GM21528 (cell line): ENCODE measurements around the gene KCNJ16.
"Not testable (repeated sequence)": the region's sequence is repeated elsewhere in the genome, so short reads cannot be mapped to it uniquely, and the experiment has no call there.

Experiments
- ATAC-seq: cut with Tn5 transposase; IDR thresholded peaks from one replicate; pipeline ENCODE4 v1.9.1; 2021; ENCODE audit warnings: mild to moderate bottlenecking, moderate library complexity; ENCODE audit not compliant: unreplicated experiment, low FRiP score

KCNJ16 gene

GRCh38 chr17:70074956-70075355 lies at the start of gene KCNJ16:
TSS of gene KCNJ16 (plus strand) at chr17:70075225. CDS start at chr17:70132088, 56,863 bp downstream.
- ATAC-seq = no peak

- no peak for ATAC-seq
Observed at GRCh38 chr17:70028397-70028796, 46.6 kb upstream of the KCNJ16 start.

GRCh38 chr17:70028978-70029767 lies 45.9 kb upstream of the KCNJ16 start:
- ATAC-seq = no peak

GRCh38 chr17:70030371-70030770 lies 44.7 kb upstream of the KCNJ16 start:
- no peak for ATAC-seq

DNA sequence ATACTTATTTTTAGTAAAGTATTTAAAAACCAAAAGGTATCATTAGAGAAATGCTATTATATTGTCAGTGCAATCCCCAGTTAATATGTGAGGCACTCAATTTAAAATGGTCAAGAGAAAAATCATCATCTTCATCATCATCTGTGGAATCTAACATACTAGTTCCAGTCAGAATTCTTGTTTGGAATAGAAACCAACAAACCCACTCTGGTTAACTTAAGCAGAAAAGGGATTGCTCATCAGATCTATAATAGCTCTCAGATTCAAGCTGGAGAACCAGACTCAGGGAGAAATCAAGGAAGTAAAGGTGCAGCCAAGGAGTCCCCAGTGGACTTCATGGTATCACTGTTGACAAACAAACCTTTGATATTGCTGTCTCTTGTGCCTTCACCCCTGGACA lies 43.7 kb upstream of the KCNJ16 start:
- ATAC-seq = no peak

GRCh38 chr17:70033165-70033564 lies 41.9 kb upstream of the KCNJ16 start:
- no peak for ATAC-seq

DNA sequence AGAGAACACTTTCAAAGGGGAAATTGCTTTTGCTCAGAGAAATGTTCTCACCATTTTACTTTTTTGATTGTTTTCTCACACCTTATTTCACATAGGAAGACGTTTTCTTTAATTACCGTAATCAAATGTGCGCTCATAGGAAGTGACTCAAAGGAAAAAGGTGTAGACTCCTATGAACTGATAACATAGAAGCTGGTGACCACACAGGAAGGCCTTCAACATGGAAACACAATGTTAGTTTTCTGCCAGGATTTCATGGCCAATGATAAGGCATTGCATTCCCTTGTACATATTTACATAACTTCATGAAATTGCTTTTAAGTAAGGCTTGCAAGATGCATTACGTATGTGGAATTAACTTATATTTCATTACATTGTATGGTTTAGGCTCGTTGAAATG lies 40.9 kb upstream of the KCNJ16 start:
- no peak for ATAC-seq

DNA sequence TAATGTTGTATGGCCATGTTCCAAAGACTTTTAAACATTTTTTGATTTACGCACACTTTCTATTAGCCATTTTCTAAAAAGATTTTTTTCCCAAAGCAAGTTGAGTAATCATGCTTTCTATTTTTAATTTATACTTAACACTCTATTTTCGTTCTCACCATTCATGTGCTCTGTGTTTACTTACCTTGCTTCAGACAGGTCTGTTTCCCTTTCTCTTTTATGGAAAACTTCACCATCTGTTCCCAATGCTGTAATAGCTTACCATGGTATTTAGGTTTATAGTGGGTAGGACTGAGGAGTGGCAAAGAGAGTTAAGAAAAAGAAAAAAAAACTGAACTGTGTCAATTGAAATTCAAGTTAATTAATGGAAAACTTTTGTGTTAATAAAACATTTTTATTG lies 37.5 kb upstream of the KCNJ16 start:
- no peak for ATAC-seq

DNA sequence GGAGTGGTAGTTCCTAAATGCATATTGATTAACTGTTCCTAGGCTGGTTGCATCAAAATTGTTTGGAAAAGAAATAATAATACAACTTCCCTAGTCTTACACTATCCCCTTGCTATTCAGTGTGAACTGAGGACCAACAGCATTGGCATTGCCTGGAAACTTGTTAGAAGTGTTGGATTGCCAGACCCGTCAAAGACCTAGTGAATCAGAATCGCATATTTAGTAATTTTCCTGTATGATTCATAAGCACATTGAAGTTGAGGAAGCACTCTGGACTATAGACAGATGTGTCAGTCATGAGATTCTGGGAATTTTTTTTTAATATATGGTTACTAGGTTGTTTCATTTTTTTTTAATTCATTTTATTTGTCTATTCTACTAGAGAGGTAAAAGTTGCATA lies 34.7 kb upstream of the KCNJ16 start:
- no peak for ATAC-seq

DNA sequence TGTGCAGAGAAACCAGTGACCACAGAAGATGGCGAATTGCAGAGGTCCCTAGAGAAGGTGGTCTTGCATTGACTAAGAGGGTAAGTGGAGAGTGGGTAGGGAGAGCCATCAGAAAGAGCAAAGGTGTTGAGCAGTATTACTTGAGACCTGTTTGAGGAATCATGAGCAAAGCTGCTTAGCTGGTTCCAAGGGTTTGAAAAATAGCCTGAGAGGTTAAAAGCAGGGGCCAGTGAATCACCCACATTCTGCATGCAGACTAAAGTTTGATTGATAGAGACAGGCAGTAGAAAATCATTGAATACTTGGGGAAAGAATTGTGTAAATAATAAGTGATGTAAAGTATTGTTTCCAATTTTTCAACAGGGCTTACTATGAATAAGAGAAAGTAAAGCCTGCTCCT lies 34.0 kb upstream of the KCNJ16 start:
- ATAC-seq = no peak

DNA sequence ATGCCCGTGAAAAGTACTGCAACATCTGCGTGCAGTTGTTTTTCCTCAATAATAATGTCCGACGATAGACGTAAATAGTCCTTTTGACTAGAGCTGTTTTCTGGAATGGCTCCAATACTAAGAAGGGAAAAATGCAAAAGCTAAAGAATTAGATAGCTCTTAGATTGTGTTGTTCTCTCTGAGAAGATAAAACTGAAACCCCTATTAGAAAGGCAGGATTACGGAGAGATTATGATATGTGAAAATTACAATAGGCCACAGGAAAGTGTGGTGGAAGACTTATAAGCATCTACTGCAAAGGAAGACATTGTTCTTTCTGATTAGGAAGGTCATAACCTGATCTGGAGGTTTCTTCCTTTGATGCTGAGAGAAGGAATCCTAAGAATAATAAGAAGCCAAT lies 33.5 kb upstream of the KCNJ16 start:
- ATAC-seq = no peak

GRCh38 chr17:70045780-70046179 lies 29.2 kb upstream of the KCNJ16 start:
- ATAC-seq = not testable (repeated sequence)

- ATAC-seq = no peak
Observed at GRCh38 chr17:70047619-70048419, 27.2 kb upstream of the KCNJ16 start.

GRCh38 chr17:70049801-70050591 lies 25.0 kb upstream of the KCNJ16 start:
- no peak for ATAC-seq

DNA sequence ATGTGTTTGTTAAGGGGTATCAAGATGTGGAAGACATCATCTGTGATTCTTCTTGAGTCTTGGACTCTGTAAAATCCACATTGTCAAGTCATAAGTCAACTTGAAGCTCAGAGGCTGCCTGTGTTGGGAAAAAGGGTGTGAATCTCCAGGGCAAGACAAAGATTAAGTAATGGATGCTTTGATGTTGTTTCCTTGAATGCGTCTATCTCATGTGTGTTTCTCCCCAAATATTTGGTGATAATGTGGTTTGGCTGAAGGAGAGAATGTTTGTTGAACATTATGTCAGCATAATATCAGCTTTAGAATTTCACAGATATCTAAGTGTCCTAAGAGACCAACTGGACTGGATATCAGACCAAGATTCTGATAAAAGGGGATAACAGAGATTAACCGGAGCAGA lies 24.1 kb upstream of the KCNJ16 start:
- no peak for ATAC-seq

DNA sequence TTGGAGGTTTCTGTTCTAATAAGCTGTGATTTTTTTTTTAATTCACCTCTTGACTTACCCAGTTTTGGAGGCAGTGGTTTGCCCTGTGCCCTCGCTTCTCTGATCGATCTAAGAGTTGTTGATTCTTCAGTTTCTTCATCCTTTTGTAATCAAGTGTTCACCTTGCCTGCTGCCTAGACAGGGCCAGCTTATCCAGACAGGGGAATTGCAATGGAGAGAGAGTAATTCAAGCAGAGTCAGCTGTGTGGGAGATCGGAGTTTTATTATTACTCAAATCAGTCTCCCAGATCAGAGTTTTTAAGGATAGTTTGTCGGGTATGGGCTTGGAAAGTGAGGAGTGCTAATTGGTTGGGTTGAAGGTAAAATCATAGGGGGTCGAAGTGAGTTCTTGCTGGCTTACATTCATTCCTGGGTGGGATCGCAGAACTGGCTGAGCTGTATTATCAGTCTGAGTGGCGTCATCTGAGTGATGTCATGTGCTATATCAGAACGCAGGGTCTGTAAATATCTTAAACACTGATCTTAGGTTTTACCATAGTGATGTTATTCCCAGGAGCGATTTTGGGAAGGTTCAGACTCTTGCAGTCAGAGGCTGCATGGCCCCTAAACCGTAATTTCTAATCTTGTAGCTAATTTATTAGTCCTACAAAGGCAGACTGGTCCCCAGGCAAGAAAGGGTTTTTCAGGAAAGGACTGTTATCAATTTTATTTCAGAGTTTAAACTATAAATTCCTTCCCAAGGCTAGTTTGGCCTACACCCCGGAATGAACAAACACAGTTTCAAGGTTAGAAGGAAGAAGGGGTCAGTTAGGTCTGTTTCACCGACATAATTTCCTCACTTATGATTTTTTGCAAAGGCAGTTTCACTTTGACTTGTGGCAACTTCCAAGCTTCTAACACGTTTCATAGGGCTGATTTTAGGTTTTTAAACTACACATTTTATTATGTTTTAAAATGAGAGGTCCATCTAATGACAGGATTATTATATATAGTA lies 21.5 kb upstream of the KCNJ16 start:
- ATAC-seq = no peak

- ATAC-seq = no peak
Observed at GRCh38 chr17:70055000-70055399, 20.0 kb upstream of the KCNJ16 start.

DNA sequence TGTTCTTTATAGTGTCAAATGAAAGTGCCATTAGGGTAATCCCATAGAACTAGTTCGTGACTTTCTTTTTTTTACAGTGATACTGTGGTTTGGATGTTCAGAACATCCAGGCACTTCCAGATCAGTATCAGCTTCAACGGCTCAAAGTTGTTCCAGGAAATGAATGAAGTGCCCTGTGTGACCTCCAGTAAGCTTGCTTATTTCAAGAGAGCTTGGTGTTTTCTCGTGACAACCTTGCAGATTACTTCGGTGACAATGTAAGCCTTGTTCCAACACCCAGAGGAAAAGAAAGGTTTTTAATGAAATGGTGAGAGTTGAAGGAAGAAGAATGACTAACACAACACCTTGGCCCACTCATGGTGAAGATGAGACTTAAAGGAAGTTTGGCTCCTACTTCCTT lies 16.0 kb upstream of the KCNJ16 start:
- no peak for ATAC-seq

- ATAC-seq = no peak
Observed at GRCh38 chr17:70059649-70060048, 15.4 kb upstream of the KCNJ16 start.

- no peak for ATAC-seq
Observed at GRCh38 chr17:70060415-70060814, 14.6 kb upstream of the KCNJ16 start.
